Choroid plexus epithelial cell (primary cell): ENCODE data around the gene CTTNBP2.
A peak's percentile ranks its signal among the peaks of the same experiment; 100 is the strongest.

Source experiments
- DNase-seq: peaks from one replicate; pipeline ENCODE4 v3.0.0-alpha.2; 2010; ENCODE audit warnings: low read depth
- H3K4me3 ChIP-seq: 2 replicates; pipeline ENCODE4 v1.5.1; 2011; ENCODE audit warnings: low read depth, mild to moderate bottlenecking, control low read depth, low read length, moderate library complexity
- CTCF ChIP-seq: conservative IDR thresholded peaks from 2 replicates; pipeline ENCODE4 v1.5.1; 2011; ENCODE audit warnings: low read depth, mild to moderate bottlenecking, control low read depth, inconsistent platforms, low read length, moderate library complexity

The CTTNBP2 gene

GRCh38 chr7:117873310-117874190 is at the start of gene CTTNBP2:
Gene CTTNBP2 (minus strand): TSS chr7:117873441. CDS start chr7:117873415, 26 bp downstream.
- peak within 1 kb of the TSS; percentile 54 for H3K4me3 ChIP-seq
- no peak for TF ChIP-seq CTCF
- DNase-seq, result peak; percentile 64

- no peak for DNase-seq
- no peak for TF ChIP-seq CTCF
- H3K4me3 ChIP-seq, result no peak overlapping the region
Measured at GRCh38 chr7:117916309-117916708, 43.1 kb upstream of the CTTNBP2 start.

GRCh38 chr7:117912421-117912820 is 39.2 kb upstream of the CTTNBP2 start:
- TF ChIP-seq CTCF, result no peak
- H3K4me3 ChIP-seq, result no peak overlapping the region
- no peak for DNase-seq

GRCh38 chr7:117908031-117908795 is 35.0 kb upstream of the CTTNBP2 start:
- TF ChIP-seq CTCF, result no peak
- H3K4me3 ChIP-seq, result no peak overlapping the region
- DNase-seq, result no peak

GRCh38 chr7:117907049-117907640 is 33.9 kb upstream of the CTTNBP2 start:
- TF ChIP-seq CTCF, result no peak
- H3K4me3 ChIP-seq, result no peak overlapping the region
- no peak for DNase-seq

- no peak for TF ChIP-seq CTCF
- no peak overlapping the region for H3K4me3 ChIP-seq
- DNase-seq, result no peak
Measured at GRCh38 chr7:117902314-117902889, 29.2 kb upstream of the CTTNBP2 start.
